ENCODE data around the gene CEP97. TPM values are rescaled to one million over a fixed set of nuclear protein-coding genes. Genes with fewer than 3 reads are reported as not detected.
A peak's percentile ranks its signal among the peaks of the same experiment; 100 is the strongest.
"Not testable (repeated sequence)": the region's sequence is repeated elsewhere in the genome, so short reads cannot be mapped to it uniquely, and the experiment has no call there.

Gene CEP97, protein sequence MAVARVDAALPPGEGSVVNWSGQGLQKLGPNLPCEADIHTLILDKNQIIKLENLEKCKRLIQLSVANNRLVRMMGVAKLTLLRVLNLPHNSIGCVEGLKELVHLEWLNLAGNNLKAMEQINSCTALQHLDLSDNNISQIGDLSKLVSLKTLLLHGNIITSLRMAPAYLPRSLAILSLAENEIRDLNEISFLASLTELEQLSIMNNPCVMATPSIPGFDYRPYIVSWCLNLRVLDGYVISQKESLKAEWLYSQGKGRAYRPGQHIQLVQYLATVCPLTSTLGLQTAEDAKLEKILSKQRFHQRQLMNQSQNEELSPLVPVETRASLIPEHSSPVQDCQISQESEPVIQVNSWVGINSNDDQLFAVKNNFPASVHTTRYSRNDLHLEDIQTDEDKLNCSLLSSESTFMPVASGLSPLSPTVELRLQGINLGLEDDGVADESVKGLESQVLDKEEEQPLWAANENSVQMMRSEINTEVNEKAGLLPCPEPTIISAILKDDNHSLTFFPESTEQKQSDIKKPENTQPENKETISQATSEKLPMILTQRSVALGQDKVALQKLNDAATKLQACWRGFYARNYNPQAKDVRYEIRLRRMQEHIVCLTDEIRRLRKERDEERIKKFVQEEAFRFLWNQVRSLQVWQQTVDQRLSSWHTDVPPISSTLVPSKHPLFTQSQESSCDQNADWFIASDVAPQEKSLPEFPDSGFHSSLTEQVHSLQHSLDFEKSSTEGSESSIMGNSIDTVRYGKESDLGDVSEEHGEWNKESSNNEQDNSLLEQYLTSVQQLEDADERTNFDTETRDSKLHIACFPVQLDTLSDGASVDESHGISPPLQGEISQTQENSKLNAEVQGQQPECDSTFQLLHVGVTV
- 10 to 100 TPM; 11.8 to 18.3 (median 14.7) TPM for polyA plus RNA-seq (ENCODE audit: insufficient read length in 4 of 4)

GRCh38 chr3:101724329-101725193, at the start of gene CEP97:
TSS of gene CEP97 (plus strand) at chr3:101724614. CDS start at chr3:101724677, 63 bp downstream.
- peak; percentile 85 to 97 (median 90) for DNase-seq (ENCODE audit: low read depth in 4 of 4, low spot score in 2 of 4)

DNA sequence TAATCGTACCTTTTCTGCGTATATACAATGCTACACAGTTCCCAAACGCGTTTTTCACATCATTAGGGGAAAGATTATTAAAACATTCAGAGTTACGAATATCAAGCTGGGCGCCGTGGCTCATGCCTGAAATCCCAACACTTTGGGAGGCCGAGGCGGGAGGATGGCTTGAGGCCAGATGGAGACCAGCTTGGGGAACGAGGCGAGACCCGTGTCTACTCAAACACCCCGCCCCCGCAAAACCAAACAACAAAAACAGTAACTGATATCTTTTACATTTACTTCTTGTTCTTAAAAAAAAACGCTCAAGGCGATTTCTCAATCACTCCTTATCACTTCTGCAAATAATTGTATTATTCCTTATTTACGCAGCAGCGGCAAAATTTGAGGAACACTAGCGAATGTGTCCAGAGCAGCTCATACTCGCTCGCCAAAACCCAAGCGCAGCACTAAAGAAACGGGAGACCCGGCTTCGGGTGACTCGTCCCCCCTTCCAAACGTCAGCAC, 48.7 kb upstream of the CEP97 start:
- no peak for DNase-seq (ENCODE audit: low read depth in 4 of 4, low spot score in 2 of 4)

GRCh38 chr3:101676216-101676764, 48.1 kb upstream of the CEP97 start:
- peak; percentile 81 to 91 (median 90) for DNase-seq (ENCODE audit: low read depth in 4 of 4, low spot score in 2 of 4)

DNA sequence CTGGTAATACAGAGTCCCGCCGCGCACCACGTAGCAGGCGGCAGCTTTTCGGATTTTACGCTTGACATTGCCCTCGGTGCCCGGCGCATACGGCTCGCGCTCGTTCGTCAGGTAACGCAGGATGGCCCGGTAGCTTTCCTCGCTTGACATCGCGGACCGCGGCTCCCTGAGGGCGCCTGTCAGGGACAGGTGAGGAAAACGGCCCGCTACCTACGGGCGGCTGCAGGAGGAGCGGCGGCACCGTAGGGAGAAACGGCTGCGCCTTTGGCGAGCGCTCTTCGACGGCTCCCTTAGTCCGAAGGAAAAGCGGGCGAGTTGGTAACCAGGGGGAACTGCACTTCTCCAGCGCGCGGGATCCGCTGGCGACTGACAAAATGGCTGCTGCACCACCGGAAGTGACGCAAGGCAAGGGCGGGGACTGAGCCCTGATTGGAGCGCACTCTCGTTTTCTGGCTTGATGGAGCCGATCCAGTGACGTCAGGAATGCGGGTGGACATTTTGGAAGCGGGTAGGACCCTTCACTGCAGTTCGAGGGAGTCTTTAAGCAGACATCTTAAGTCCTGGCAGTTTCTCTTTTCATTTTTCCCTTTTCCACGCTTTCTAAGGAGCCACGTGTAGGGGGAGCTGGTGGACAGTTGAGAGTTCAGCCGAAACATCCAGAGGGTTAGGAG, 47.5 kb upstream of the CEP97 start, which contains the start of gene ZBTB11:
Gene ZBTB11, minus strand, starts transcription at position 368 of the 671 bp plus-strand sequence. Its CDS starts 218 bp downstream, at position 150.
- DNase-seq (ENCODE audit: low read depth in 4 of 4, low spot score in 2 of 4): peak; percentile 98 to 100 (median 100)

- DNase-seq (ENCODE audit: low read depth in 4 of 4, low spot score in 2 of 4): no peak
These were observed 46.8 kb upstream of the CEP97 start for GRCh38 chr3:101677436-101678286.

GRCh38 chr3:101678837-101679236, 45.6 kb upstream of the CEP97 start:
- DNase-seq (ENCODE audit: low read depth in 4 of 4, low spot score in 2 of 4): not testable (repeated sequence)

- no peak for DNase-seq (ENCODE audit: low read depth in 4 of 4, low spot score in 2 of 4)
These were observed 43.9 kb upstream of the CEP97 start for GRCh38 chr3:101680466-101680865.

DNA sequence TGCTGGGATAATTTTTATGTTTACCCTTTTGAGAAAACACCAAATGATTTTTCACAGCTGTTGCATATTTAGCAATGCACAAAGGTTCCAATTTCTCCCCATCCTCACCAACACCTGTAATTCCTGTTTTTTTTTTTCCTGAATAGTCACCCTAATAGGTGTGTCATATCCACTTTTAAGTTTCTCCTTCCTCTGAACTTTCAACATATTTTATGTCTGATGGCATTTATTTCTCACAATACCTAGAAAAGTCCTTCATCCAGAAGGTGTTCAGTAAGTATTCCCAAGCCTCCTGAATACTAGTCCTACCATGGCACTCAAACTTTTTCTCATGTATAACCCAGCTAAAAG, 39.4 kb upstream of the CEP97 start:
- DNase-seq (ENCODE audit: low read depth in 4 of 4, low spot score in 2 of 4): no peak

GRCh38 chr3:101685870-101686307, 38.5 kb upstream of the CEP97 start:
- DNase-seq (ENCODE audit: low read depth in 4 of 4, low spot score in 2 of 4): no peak

DNA sequence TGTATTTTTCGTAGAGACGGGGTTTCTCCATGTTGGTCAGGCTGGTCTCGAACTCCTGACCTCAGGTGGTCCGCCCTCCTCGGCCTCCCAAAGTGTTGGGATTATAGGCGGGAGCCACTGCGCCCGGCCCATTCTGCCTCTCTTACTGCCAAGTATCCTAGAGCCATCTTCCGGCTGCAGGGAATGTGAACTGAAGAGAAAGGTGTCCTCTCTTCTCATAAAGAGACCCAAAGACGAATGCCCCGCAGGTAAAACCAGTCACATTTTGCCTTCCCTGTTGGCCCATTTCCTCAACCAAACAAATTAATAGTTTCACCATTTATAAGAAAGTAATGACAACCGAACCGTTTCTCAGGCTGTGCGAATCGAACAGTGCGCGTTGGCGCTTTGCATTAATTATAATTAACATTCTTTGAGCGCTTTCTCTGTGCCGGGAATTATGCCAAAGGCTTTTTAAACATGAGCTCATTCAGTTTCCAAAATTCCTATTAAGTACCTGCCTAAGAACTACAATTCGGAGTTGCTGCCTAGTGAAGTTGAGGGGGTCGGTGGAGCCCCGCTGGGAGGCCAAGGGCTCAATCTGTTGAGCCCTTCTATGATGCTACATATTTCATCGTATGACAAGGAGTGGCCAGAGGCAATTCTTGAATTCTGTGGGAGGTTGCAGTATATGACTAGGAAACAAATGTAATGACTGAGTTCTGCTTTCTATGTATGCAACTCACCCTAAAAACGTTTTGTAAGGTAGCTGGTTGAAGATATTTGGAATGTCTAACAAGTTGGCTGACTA, 37.1 kb upstream of the CEP97 start:
- DNase-seq (ENCODE audit: low read depth in 4 of 4, low spot score in 2 of 4): no peak

DNA sequence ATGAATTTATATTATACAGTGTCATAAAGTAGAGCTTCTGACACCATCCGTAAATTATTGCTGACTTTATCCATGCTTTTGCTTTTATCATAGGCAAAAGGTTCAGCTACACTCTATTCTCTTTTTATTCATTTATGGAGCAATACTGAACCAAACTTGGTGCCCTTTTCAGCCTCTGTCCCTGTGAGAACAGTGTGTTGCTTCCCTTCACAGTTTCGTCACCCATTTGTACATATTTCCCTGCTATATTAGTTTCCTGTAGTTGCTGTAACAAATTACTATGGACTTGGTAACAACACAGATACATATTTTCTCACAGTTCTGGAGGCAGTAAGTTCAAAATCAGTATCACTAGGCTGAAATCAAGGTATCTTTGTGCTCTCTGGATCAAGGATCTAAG, 35.1 kb upstream of the CEP97 start:
- DNase-seq (ENCODE audit: low read depth in 4 of 4, low spot score in 2 of 4): no peak

DNA sequence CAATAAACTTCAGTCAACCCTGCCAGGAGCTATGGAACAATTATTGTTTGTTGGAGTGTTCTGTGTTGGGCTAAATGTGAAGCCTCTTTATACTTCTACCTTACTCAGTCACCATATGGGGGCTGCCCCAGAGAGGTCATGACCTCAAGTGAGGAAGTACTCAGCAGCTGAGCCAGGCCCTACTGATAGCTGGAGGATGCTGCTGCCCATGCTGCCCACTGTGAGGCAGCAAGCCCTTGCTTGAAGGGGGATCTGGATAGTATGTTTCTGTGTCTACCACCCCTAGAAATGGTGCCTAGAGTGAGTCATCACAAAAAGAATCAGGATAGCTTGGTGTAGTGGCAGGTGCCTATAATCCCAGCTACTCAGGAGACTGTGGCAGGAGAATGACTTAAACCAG, 33.4 kb upstream of the CEP97 start:
- DNase-seq (ENCODE audit: low read depth in 4 of 4, low spot score in 2 of 4): no peak

DNA sequence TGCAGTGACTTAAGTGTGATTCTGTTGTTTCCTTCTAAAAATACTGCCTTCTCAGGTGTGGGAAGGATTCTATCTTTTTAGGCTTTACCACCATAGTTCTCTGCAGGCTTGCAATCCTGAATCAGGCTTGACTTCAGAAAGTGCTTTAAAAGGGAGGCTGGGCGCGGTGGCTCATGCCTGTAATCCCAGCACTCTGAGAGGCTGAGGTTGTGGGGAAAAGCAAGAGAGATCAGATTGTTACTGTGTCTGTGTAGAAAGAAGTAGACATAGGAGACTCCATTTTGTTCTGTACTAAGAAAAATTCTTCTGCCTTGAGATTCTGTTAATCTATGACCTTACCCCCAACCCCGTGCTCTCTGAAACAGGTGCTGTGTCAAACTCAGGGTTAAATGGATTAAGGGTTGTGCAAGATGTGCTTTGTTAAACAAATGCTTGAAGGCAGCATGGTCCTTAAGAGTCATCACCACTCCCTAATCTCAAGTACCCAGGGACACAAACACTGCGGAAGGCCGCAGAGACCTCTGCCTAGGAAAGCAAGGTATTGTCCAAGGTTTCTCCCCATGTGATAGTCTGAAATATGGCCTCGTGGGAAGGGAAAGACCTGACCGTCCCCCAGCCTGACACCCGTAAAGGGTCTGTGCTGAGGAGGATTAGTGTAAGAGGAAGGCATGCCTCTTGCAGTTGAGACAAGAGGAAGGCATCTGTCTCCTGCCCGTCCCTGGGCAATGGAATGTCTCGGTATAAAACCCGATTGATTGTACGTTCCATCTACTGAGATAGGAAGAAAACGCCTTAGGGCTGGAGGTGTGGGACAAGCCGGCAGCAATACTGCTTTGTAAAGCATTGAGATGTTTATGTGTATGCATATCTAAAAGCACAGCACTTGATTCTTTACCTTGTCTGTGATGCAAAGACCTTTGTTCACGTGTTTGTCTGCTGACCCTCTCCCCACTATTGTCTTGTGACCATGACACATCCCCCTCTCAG, 32.4 kb upstream of the CEP97 start:
- not testable (repeated sequence) for DNase-seq (ENCODE audit: low read depth in 4 of 4, low spot score in 2 of 4)

- not testable (repeated sequence) for DNase-seq (ENCODE audit: low read depth in 4 of 4, low spot score in 2 of 4)
These were observed 30.9 kb upstream of the CEP97 start for GRCh38 chr3:101693540-101693939.

DNA sequence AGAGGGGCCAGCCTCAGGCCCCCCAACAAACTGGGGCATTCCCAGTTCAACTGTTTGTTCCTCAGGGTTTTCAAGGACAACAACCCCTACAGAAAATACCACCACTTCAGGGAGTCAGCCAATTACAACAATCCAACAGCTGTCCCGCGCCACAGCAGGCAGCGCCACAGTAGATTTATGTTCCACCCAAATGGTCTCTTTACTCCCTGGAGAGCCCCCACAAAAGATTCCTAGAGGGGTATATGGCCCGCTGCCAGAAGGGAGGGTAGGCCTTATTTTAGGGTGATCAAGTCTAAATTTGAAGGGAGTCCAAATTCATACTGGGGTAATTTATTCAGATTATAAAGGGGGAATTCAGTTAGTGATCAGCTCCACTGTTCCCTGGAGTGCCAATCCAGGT, 29.6 kb upstream of the CEP97 start:
- not testable (repeated sequence) for DNase-seq (ENCODE audit: low read depth in 4 of 4, low spot score in 2 of 4)

DNA sequence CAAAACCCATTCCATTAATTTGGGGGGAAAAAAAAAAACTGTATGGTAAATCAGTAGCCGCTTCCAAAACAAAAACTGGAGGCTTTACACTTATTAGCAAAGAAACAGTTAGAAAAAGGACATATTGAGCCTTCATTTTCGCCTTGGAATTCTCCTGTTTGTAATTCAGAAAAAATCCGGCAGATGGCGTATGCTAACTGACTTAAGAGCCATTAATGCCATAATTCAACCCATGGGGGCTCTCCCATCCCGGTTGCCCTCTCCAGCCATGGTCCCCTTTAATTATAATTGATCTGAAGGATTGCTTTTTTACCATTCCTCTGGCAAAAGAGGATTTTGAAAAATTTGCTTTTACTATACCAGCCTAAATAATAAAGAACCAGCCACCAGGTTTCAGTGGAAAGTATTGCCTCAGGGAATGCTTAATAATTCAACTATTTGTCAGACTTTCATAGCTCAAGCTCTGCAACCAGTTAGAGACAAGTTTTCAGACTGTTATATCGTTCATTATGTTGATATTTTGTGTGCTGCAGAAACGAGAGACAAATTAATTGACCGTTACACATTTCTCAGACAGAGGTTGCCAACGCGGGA, 28.5 kb upstream of the CEP97 start:
- peak in 1 of 4 donors; percentile 69 for DNase-seq (ENCODE audit: low read depth in 4 of 4, low spot score in 2 of 4)
